Stimulated activated CD4-positive, alpha-beta T cell treated with anti-CD3 and anti-CD28 coated beads, Interleukin-4, amount 100 ng/mL, for 24 hours (primary cell): ENCODE results near the gene ARID1B.
A peak's percentile ranks its signal among the peaks of the same experiment; 100 is the strongest.
"Not testable (repeated sequence)": the region's sequence is repeated elsewhere in the genome, so short reads cannot be mapped to it uniquely, and the experiment has no call there.

Experiments used
- DNase-seq: peaks from one replicate; pipeline ENCODE4 v3.0.0-alpha.2; 2020

Gene ARID1B

DNA sequence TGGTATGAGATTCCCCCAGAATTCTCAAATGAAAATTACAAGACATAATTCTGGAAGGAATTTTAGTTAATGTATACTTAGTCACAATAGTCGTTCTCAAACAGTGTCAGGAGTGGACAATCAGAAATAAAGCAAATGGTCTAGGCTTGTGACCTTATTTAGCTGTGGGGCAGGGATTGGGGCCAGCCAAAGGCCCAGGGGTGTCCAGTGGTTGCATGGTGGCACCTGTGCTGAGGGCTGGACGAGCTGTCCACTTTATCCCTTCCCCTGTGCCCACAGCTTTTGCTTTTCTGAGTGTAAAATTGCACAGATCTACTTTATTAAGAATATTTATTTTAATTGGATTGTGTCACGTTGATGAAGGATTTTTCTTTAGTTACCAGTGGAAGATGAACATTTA, 195.0 kb downstream of the ARID1B start:
- no peak for DNase-seq

DNA sequence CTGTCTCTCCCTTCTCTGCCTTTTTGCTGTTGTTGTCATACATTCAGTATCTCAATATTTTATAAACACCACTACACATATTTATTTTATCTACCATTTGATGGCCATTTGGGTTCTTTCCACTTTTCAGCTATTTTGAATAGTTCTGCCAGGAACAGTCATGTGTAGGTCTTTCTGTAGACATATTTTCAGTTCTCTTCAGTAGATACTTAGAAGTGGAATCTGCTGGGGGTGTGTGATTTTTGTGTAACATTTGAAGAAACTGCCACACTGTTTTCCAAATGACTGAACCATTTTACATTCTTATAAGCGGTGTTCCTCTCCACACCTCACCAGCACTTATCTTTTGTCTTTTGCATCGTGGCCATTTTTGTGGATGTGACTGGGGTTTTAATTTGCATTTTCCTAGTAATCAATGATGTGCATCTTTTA, 197.7 kb downstream of the ARID1B start:
- DNase-seq, result no peak

DNA sequence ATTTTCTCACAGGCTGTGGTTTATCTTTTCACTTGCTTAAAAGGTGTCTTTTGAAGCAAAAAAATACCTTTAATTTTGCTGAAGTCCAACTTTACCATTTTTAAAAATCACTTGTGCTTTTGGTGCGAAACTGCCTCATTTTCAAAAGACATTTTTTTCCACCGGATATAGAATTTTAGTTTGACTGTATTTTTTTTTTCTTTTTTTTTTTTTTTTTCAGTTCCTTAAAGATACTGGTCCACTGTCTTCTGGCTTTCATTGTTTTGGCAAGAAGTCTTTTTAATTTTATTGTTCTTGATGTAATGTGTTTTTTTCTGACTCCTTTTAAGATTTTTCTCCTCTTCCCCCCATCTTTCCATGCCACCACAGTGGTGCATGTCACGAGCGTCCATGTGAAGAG, 198.2 kb downstream of the ARID1B start:
- no peak for DNase-seq

DNA sequence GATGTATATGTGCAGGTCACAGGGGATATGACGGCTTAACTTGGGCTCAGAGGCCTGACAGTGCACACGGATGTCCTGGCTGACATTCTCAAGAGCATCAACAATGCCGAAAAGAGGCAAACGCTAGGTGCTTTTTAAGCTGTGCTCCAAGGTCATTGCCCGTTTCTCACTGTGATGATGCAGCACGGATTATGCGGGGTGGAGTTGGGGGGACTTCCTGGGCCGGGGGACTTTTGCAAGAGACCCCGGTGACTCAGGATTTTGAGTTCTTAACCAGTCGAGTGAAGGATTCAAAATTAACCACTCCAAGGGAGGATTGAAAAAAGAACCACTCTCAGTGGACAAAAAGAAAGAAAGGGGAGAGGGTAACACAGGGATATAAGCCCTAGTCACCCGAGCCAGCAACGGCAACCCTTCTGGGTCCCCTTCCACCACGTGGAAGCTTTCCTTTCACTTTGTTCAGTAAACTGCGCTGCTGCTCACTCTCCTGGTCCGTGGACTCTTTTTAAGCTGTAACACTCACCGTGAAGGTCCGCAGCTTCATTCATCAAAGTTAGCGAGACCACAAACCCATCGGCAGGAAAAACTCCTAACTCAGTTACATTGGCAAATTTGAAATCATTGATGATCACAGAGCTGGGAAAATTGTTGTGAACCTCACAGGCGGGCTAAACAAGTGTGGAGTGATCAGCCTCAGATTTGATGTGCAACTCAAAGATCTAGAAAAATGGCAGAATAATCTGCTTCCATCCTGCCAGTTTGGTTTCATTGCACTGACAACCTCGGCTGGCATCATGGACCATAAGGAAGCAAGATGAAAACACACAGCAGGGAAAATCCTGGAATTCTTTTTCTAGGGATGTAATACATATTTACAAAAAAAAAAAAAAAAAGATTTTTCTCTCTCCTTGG, 199.3 kb downstream of the ARID1B start:
- no peak for DNase-seq

DNA sequence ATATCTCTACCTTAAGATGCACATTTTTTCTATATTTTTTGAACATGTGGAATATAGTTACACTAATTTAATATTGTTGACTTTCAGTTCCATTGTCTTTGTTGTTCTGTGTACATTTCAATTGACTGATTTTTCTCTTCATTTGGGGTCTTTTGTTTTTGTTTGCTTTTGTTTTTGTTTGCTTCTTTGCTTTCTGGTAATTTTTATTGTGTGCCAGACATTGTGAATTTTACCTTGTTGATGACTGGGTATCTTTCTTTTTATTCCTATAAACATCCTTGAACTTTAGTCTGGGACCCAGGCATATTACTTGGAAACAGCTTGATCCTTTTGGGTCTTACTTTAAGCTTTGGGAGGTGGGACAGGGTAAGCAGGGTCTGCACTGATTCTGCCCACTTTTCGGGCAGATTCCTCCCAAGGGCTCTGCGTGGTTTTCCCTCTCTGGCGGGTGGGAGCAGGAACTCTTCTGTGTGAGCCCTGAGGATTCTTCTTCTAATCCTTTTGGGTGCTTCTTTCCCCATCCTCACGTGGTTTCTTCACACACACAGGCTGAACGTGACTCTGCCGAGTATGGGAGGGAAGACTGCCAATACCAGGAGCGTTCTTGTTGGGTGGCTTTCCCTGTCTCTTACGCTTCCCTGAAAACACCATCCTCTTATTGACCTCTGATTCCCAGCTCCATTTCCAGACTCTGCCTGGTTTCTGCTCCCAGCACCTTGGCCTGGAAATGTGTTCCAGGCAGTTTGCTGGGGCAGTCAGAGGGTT, 200.5 kb downstream of the ARID1B start:
- DNase-seq, result no peak

DNA sequence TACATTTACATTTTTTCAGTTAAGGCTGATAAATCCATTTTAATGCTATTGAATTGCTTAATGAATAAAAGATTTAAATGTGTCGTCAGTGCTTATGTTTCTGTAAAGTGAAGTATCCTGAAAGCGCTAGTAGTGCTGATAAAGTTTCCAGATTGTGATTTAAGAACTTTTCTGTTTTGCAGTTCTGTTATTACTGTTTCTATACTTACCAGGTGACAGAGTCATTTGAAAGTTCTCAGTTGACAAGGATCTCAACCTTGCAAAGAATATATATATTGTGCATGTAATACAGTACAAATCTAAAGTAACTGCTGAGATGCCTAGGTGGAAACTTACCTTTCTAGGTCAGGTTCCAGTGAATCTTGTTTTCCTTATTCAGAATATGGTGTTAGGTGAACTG, 201.8 kb downstream of the ARID1B start:
- DNase-seq, result no peak

DNA sequence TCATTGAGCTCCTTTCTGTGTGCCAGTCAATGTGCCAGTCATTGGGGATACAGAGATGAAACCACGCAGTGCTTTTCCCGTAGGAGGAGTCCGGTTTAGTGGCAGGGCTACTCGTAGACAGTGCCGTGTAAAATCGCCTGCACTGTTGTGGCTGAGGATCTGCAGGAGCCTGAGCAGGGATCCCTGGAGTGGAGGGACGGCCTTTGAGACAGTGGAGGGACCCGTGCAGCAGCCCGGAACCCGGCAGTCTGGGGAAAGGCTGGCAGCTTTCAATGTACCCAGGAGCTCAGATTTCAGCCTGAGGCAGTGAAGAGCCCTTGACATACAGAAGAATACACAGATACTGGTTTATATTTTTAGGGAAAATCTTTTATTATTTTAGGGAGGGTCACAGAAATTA, 203.3 kb downstream of the ARID1B start:
- DNase-seq, result no peak

DNA sequence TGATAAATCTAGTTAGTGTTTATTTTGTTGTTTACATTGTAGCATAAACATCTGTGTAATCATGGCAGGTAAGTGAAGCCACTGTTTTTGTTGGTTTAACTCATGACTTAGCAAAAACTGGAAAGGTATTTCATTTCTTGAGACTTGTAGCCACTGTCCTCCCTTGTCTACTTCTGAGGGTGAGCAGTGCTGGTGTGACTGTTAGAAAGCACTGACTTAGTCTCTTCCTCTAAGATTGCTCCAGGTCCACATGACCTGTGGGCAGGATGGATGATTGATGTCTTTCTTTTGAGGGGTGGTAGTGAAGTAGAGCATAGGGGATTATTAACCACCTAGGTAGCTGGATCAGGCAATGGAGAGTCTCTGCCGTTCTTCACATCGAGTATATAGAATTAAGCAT, 203.8 kb downstream of the ARID1B start:
- DNase-seq, result no peak

DNA sequence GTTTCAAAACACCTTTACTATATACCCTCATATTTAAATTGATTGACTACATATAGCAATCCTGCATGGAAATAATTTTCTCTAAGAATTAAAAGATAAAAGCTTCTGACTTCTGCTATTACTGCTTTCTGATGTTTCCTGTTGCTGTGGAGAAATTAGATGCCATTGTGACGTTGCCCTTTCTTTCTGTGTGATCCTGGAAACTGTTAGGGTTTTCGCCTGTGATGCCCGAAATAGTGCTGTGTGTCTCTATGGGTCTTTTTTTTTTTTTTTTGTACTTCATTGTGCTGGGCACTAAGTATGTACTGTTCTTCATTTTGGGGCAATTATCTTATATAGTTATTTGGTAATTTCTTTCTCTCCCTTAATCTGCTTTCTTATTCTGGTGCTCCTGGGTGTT, 205.0 kb downstream of the ARID1B start:
- DNase-seq, result no peak

DNA sequence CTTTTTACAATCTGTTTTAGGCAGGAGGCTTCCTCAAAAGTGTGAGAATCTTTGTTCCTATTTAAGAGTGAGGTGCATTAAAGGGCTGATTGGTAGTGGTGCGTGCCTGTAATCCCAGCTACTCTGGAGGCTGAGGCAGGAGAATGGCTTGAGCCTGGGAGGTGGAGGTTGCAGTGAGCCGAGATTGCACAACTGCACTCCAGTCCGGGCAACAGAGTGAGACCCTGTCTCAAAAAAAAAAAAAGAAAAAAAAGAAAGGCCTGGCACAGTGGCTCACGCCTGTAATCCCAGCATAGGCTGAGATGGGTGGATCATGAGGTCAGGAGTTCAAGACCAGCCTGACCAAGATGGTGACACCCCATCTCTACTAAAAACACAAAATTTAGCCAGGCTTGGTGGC, 205.7 kb downstream of the ARID1B start:
- not testable (repeated sequence) for DNase-seq

DNA sequence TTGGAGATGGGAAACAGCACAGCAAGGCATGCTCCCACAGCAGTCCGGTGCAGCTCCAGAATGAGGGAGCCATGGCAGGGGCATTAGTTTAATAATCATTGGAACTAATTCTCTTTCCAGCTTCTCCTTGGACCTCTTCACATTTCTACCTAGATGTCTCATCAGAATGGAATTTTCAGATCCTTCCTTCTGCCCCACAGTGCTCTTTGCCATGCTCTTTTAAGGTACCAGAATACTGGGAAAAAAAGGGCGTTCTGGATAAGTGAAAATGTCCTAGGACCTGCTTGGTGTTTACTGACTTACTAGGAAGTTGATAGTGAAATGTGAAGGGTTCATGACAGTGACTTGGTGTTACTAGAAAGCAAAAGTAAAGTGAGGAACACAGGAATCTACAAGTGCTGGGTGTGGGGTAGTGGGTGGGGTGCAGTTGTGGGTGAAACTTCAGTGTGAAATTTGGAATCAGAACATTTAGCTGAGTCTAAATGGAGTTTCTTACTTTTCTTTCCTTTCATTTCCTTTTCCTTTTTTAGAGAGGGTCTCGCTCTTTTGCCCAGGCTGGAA, 207.1 kb downstream of the ARID1B start:
- peak; percentile 15 for DNase-seq

DNA sequence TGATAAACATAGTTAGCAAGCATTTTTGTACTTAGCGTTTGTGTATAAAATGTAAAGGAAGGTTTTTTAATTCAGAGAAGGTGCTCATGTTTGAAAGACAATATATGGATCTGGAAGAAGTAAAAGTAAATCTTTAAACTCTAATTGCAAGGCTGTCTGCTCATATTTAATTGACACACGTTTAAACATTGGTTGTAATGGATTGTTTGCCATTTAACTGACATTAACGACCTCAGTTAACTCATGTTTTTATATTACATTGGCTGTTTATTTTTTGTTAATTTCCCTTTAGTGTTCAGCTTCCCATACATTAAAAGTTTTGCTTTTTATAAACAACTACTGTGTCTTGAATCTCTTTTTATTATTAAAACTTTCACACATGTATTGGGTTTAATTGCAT, 208.1 kb downstream of the ARID1B start:
- DNase-seq, result no peak

DNA sequence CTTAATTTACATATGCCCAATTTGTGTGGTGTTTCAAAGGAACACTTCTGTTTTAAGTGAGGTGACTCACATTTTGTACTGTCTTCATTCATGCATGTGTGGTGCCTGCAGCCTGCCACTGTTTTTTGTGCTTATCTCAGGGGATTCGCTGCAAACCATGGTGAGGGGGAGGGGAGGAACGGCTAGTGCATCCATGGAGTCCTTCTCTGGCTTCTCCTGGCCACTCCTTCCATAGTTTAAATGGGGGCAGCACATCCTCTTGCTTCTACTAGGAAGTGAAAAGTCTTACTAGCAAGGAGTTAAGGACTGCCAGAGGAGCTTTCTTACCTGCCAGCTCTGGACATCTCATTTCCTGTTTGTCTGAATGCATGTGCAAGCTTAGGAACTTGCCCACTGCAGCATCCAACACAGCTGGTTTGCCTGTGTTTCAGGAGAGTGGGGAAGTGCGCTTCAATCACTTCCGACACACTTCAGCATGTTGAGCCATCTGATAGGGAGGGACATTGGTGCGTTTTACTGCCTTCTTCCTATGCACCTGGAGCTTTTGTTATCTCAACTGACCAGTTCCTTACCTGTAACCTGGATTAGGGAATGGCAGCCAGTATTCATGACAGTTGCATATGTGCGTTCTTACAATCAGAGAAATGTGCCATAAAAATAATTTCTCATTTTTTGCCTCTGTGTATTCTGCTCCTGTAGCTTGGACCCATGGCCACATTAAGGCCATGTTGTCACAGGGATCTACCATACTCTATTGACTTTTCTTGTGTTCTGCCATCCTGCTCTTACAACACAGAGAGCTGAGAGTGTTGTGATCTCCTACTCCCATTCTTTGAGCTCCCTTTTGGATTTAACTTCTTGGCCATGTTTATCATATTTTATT, 211.3 kb downstream of the ARID1B start:
- DNase-seq, result no peak

DNA sequence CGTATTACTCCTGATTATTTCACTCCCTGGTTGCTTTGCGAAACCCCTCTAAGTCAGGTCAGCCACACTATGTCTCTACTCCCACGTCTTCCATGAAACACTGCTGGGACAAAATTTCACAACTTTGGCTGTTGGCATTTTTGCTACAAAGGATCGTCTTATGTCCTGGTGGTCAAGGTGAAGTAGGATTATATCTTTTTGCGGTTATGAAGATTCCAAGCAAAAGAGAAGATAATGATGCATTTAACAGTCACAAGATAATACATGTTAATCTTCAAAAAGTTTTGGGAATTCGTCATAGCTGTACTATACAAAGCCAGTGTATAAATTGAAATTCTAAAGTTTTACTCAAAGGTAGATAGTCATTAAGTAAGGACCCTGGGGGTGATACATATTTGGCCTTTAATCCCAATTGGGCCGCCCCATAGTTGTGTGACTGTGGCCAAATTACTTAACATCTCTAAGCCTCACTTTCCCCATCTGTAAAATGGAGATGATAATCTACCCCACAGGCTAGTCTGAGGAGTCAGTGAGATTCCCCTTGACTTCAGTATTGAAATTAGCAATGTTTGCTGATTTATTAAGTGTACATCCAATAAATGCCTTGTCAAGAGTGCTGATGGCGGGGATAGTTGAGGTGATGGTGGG, 212.1 kb downstream of the ARID1B start:
- DNase-seq, result no peak

DNA sequence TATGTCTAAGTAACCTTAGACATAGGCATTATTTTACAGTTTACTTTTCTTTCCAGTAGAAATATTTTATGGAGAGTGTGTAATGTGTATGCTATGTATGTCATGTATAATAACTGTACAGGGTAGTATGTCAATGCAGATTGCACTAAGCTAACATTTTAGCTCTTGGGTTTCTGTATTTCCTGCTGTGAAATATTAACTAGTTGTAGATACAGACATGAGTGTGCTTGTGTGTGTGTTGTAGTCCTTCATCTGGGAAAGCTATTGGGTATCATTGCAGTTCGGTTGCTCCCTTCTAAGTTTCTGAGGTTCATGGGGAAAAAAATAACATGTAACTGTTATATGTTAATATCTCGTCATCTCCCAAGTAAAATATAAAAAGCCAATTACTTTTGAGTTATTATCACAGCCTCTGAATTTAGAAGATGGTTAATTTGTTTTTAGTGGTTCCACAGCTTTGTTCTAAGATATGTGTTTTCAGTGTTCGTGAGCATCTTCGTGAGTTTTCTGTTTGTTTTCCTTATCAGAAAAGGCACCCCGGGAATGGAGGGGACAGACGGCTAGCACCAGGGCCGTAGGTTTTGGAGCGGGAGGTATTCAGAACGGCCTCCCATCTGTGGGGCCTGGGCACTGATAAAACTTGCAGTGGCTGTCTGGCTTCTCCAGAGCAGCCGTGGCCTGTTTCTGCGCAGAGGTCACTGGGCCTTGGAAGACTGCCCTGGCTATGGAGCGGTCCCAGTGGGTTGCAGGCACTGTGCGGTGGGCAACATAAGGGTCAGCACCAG, 215.0 kb downstream of the ARID1B start:
- no peak for DNase-seq

DNA sequence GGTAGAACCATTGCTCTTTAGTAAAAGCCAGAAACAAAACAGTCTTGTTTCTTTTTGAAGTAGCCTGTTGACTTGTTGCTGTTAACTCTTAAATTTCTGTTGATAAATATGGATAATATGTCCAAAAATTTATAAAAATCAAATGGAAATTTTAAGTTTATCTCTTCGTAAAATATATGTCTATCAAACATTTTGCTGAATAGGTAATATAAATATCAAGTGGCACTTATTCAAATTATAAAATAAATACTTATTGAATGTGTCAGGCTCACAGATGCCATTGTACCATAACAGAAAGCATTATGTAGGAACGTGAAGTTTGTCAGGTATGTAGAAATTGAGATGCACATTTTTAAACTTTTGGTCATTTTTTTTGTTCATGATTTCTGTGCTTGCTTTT, 216.5 kb downstream of the ARID1B start:
- DNase-seq, result no peak

DNA sequence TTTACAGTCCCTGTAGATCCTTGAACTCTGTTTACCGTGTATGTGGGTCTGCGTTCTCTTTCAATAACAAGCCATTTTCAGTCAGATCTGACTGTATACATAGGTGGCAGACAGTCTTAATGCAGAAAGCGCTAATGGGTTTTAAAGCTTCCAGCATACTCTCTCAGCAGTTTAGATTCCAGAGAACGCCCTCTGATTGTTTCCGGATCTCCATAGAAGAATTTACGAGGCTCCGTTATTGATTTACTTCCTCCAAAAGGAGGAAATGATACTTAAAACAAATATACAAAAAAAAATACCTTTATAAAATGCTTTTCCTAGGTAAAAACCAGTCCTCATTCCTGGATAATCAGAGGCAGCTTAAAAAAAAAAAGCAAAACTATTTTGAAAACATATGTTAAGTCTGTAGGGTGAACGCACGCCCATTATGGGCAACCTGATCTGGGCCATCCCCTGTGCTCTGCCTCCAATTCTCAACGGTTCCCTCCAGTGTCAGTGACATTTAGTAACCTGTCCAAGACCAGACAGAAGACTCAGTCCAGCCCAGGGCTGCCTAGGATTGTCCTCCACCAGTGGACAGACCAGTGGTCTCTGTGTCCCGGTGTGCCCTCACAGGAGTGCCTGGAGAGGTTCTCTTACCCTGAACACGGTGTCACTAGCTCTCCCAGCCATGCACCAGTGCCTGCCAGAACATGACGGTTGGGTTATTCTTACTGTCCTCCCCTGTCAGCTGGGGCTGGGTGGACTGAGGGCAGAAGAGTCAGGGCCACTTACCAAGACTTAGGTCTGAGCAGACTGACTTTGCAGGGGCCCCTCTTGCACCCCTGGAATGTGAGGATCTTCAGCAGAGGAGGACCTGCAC, 217.3 kb downstream of the ARID1B start:
- no peak for DNase-seq

DNA sequence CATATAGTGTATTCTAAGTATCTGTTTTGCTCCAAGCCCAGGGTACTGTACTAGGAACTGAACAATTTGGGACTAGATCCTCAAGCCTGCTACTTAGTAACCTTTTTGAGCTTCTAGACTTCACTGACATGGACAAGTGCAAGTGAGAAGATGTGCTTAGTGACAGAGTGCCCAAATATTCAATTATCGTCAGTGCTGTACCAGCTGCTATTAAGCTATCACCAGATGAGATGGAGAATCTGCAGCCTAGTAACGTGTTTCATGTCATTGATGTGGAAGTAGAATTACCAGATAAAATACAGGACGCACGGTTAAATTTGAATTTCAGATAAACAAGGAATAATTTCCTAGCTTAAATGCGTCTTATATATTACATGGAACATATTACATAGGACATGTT, 218.3 kb downstream of the ARID1B start:
- DNase-seq, result no peak

DNA sequence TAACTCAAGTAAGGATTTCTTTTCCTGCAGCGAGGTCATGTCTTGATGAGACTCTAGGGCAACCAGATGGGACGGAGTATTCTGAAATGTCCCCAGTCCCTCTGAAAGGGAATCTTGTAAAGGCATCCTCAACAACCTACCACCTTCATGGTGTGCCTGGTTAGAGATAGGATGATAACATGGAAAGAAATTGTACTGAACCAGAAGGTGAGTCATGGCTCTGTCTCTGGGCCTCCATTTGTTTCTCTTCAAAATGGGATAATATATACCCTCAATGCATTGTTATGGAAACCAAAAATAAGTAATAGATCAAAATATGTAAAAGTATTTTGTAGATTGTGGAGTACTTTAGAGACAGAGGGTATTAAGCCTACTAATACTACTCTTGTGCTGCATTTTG, 219.1 kb downstream of the ARID1B start:
- no peak for DNase-seq

DNA sequence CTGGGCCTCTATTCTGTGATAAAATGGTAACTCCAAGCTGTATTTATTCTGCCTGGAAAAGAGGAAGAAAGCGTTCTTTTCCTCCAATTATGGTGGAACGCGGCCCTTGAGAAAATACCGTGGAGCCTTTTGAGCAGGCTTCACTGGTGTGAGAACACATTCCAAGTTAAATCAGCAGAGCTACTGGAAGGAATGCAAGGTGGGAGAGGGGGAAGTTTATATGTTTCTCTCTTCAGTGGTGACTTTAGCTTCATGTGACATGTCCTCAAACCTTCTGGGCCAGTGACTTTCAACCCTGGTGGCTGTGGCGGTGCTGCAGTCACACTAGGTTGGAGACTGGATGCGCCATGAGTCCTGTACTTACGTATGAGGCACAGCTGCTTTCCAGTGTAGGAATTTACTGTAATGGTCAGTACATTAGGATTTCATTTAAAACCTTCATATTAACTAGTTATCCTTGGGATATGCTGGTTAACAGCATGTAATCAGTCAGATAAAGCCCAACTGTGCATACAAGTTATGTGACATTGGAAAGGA, 221.7 kb downstream of the ARID1B start:
- no peak for DNase-seq
